ENCODE measurements around the gene AGR3. TPM values are rescaled to one million over a fixed set of nuclear protein-coding genes. Genes with fewer than 3 reads are reported as not detected.

AGR3 gene
- total RNA-seq: 1 to 10 TPM in 1 of 4 donors, not detected in 3; 3.4 TPM

DNA sequence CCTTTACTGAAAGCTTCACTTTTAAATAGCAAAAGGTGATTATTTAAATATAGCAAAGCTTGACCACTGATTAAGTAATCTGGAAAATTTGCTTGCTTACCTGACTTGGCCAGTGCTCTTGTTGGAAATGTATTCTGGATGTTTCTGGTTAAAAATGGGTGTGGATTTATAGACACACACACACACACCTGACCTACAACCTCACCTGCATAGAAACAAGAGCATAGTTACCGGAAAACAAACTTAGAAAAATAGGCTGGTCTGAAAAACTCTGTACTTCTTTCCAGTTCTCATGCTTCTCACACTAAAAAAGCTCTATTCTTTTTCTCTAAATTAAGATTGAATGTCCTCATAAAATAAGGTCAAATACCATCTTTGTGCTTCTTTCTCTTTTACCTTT is at the start of gene AGR3:
TSS of gene AGR3 (minus strand) at position 140 of the 400 bp plus-strand sequence. CDS start 3,365 bp downstream, outside the sequence.
- Histone ChIP-seq H3K27ac (no peak within 1 kb of the TSS), H3K27me3 (no peaks in the 10 kb centered on the region), H3K4me1 (no peaks in the 10 kb centered on the region), H3K36me3 (no peaks in the 10 kb centered on the region), H3K9me3 (no peaks in the 10 kb centered on the region), H3K4me3 (no peak within 1 kb of the TSS)
- no peak for TF ChIP-seq POLR2A (IDR thresholded peaks at IDR 0.05)
- TF ChIP-seq, protein P1, sequence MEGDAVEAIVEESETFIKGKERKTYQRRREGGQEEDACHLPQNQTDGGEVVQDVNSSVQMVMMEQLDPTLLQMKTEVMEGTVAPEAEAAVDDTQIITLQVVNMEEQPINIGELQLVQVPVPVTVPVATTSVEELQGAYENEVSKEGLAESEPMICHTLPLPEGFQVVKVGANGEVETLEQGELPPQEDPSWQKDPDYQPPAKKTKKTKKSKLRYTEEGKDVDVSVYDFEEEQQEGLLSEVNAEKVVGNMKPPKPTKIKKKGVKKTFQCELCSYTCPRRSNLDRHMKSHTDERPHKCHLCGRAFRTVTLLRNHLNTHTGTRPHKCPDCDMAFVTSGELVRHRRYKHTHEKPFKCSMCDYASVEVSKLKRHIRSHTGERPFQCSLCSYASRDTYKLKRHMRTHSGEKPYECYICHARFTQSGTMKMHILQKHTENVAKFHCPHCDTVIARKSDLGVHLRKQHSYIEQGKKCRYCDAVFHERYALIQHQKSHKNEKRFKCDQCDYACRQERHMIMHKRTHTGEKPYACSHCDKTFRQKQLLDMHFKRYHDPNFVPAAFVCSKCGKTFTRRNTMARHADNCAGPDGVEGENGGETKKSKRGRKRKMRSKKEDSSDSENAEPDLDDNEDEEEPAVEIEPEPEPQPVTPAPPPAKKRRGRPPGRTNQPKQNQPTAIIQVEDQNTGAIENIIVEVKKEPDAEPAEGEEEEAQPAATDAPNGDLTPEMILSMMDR (IDR thresholded peaks at IDR 0.05): no peak
- DNase-seq: no peak
- intact Hi-C loops (cut with DNase I): no loop called here
- WGBS, 2 donors: 72 to 88% methylated on average over 1 of the region's 1 CpG

DNA sequence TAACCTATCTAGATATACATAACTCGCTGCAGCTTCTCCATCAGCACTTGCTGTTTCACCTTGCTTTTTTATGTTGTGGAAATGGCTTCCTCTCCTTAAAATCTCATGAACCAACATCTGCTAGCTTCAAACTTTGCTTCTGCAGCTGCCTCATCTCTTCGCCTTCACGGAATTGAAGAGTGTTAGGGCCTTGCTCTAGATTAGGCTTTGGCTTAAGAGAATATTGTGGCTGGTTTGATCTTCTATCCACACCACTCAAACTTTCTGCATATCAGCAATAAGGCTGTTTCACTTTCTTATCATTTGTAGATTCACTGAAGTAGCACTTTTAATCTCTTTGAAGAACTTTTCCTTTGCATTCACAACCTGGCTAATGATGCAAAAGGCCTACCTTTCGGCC is 49.2 kb upstream of the AGR3 start:
- Histone ChIP-seq H3K4me1 (peaks cover 0 to 32% (median 3%) of the 10 kb centered on the region in 3 donors), H3K36me3 (no peaks in the 10 kb centered on the region), H3K4me3 (no peak overlapping the region), H3K9me3 (no peaks in the 10 kb centered on the region), H3K27me3 (no peaks in the 10 kb centered on the region), H3K27ac (no peak overlapping the region)
- no peak for DNase-seq
- TF ChIP-seq, protein P1 (IDR thresholded peaks at IDR 0.05): no peak
- no peak for TF ChIP-seq POLR2A (IDR thresholded peaks at IDR 0.05)
- WGBS, 2 donors: 83 to 91% methylated on average over 4 of the region's 4 CpGs
- intact Hi-C loops (cut with DNase I): no loop called here

DNA sequence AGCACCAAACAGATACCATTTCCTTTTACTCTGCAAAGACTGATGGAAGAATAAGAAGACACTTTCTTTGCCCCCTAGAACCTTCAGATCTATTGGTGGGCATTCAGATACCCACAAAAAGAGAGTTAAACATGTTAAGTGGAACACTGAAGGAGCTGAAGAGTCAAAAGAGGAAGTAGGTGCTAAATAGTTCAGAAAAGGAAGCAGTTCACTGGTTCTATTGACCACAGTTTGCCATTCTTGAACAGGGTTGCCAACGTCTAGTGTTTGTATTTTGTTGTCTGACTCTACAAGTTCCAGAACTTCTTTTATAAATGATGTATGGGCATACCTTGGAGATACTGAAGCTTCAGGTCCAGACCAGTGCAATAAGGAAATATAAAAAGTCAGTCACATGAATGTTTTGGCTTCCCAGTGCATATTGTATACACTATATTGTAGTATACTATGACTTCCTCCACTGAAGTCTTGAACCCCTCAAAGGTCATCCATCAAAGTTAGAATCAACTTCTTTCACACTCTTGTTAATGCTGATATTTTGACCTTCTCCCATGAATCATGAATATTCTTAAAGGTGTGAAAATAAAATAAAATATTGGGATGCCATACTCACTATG is 47.5 kb upstream of the AGR3 start:
- Histone ChIP-seq H3K27me3 (no peaks in the 10 kb centered on the region), H3K27ac (no peak overlapping the region), H3K9me3 (no peaks in the 10 kb centered on the region), H3K36me3 (no peaks in the 10 kb centered on the region), H3K4me1 (peaks cover 0 to 19% (median 0%) of the 10 kb centered on the region in 3 donors), H3K4me3 (no peak overlapping the region)
- WGBS, 2 donors: 33 to 48% methylated on average over 1 of the region's 1 CpG
- TF ChIP-seq POLR2A (IDR thresholded peaks at IDR 0.05): no peak
- TF ChIP-seq, protein P1 (IDR thresholded peaks at IDR 0.05): no peak
- no peak for DNase-seq
- intact Hi-C loops (cut with DNase I): no loop called here

DNA sequence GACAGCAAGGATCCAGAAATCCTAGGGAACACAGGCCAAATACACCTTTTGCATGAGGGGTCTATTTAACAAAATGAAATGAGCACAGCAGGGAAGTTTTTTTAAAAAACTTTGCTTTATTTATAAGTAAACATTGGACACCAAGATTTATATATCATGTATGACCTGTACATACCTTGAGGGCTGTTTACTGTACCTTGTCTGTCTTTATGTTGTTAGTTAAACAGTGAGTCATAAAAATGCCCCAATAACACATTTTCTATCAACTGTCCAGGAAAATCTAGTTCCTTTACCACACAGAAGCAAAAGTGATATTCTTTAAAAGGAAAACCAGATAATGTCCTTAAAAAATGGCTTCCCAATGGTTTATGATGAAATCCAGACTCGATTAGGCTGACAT is 45.1 kb upstream of the AGR3 start:
- no peak for DNase-seq
- Histone ChIP-seq H3K27me3 (no peaks in the 10 kb centered on the region), H3K4me1 (peaks cover 0 to 33% (median 0%) of the 10 kb centered on the region in 3 donors), H3K27ac (no peak overlapping the region), H3K36me3 (no peaks in the 10 kb centered on the region), H3K9me3 (no peaks in the 10 kb centered on the region), H3K4me3 (no peak overlapping the region)
- TF ChIP-seq, protein P1 (IDR thresholded peaks at IDR 0.05): no peak
- TF ChIP-seq POLR2A (IDR thresholded peaks at IDR 0.05): no peak
- intact Hi-C loops (cut with DNase I): no loop called here
- 58 to 84% methylated on average over 1 of the region's 1 CpG for WGBS, 2 donors

DNA sequence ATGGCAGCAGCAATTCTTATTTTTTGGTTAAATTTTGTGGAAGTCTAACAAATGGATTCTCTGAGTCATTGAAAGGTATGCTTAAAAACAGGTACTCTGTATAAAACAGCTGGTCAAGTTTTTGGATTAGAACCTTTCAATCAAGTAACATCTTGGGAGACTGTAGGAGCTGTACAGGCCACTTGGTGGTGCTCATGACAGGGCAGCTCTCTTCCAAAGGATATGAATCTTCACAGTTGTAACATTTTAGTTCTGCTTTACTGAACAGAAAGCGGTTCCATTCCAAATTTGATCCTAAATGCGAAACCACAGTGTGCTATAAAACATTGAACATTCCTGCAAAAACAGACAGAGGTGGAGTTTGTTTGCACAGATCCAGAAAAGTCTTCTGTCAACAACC is 44.5 kb upstream of the AGR3 start:
- H3K36me3 ChIP-seq: no peaks in the 10 kb centered on the region
- peak overlapping the region in 1 of 4 donors; percentile 16 for H3K4me3 ChIP-seq
- DNase-seq: no peak
- intact Hi-C loops (cut with DNase I): no loop called here
- 31 to 43% methylated on average over 2 of the region's 2 CpGs for WGBS, 2 donors
- H3K27ac ChIP-seq: no peak overlapping the region
- no peaks in the 10 kb centered on the region for H3K9me3 ChIP-seq
- peaks cover 0 to 38% (median 0%) of the 10 kb centered on the region in 3 donors for H3K4me1 ChIP-seq
- H3K27me3 ChIP-seq: no peaks in the 10 kb centered on the region
- TF ChIP-seq POLR2A (IDR thresholded peaks at IDR 0.05): no peak
- TF ChIP-seq, protein P1 (IDR thresholded peaks at IDR 0.05): peak; percentile 16 to 70 (median 50)

Data from esophagus squamous epithelium (tissue), 5 donors.